Prostate gland (tissue), 2 donors: Measurements from ENCODE around the gene CCDC136. TPM values are rescaled to one million over a fixed set of nuclear protein-coding genes. Genes with fewer than 3 reads are reported as not detected.
A peak's percentile ranks its signal among the peaks of the same experiment; 100 is the strongest.

Experiments
- DNase-seq: peaks from one replicate; pipeline ENCODE4 v3.0.0-alpha.2; 2019; ENCODE audit warnings: low spot score
- H3K27ac ChIP-seq, 2 donors: fragments of 200-600 bp; sonication (generic); 2 replicates each; pipeline ENCODE4 v1.5.1; 2017 to 2019
- H3K27me3 ChIP-seq: fragments of 200-600 bp; sonication (generic); replicated peaks from 2 replicates; pipeline ENCODE4 v1.5.1; 2019; ENCODE audit not compliant: insufficient read depth
- H3K36me3 ChIP-seq, 2 donors: fragments of 200-600 bp; sonication (generic); 1 replicate in 1 of 2; 2 replicates in 1 of 2; pipeline versions ENCODE4 v1.5.1 to v1.8.1; 2017 to 2019
- H3K4me1 ChIP-seq: fragments of 200-600 bp; sonication (generic); replicated peaks from 2 replicates; pipeline ENCODE4 v1.5.1; 2019
- H3K4me3 ChIP-seq, 2 donors: fragments of 200-600 bp; sonication (generic); 2 replicates each; pipeline ENCODE4 v1.5.1; 2017 to 2019
- H3K9me3 ChIP-seq: fragments of 200-600 bp; sonication (generic); 2 replicates; pipeline ENCODE4 v1.5.1; 2017
- POLR2A ChIP-seq: fragments of 450-650 bp; IDR thresholded peaks from one replicate; pipeline ENCODE4 v1.6.1; 2016; ENCODE audit warnings: antibody characterized with exemption, mild to moderate bottlenecking
- POLR2AphosphoS5 ChIP-seq: sonication (generic); formaldehyde crosslinking; IDR thresholded peaks from one replicate; pipeline ENCODE4 v1.6.1; 2017; ENCODE audit warnings: antibody characterized with exemption
- WGBS: methylation state at CpG from one replicate; pipeline ENCODE4 v1.1.5; 2018; 5-methylcytosine and 5-hydroxymethylcytosine counted together
- intact Hi-C: fragments of 100-400 bp; cut with DNase I; formaldehyde crosslinking; loops from one replicate; pipeline ENCODE4 v1.14.2; 2022
- total RNA-seq, 2 donors: library from RNA; depleted of rRNA; stranded (reverse); fragments of >200 nt; gene quantifications; one replicate each; pipeline ENCODE4 v1.1.0, GENCODE V29; 2016
- TF ChIP-seq, protein P1 (sequence below), 4 experiments: fragments of 200-600 bp in 2 of 4; fragments of 450-650 bp in 2 of 4; sonication (generic) in 2 of 4; IDR thresholded peaks; 1 replicate in 3 of 4; 2 replicates in 1 of 4; pipeline ENCODE4 v1.5.1; 2016 to 2019; ENCODE audit warnings: antibody characterized with exemption in 4 of 4, mild to moderate bottlenecking in 2 of 4, moderate library complexity in 2 of 4

The CCDC136 gene
- total RNA-seq, 2 donors from 2014 or later, result 11.7 to 61.2 TPM

GRCh38 chr7:128815289-128815942 lies 23.6 kb downstream of the CCDC136 start:
- intact Hi-C loops, result no loop called here
- no peak overlapping the region for H3K27ac ChIP-seq
- 88% methylated on average over 7 of the region's 7 CpGs for WGBS
- TF ChIP-seq POLR2AphosphoS5, result no peak
- TF ChIP-seq, protein P1, sequence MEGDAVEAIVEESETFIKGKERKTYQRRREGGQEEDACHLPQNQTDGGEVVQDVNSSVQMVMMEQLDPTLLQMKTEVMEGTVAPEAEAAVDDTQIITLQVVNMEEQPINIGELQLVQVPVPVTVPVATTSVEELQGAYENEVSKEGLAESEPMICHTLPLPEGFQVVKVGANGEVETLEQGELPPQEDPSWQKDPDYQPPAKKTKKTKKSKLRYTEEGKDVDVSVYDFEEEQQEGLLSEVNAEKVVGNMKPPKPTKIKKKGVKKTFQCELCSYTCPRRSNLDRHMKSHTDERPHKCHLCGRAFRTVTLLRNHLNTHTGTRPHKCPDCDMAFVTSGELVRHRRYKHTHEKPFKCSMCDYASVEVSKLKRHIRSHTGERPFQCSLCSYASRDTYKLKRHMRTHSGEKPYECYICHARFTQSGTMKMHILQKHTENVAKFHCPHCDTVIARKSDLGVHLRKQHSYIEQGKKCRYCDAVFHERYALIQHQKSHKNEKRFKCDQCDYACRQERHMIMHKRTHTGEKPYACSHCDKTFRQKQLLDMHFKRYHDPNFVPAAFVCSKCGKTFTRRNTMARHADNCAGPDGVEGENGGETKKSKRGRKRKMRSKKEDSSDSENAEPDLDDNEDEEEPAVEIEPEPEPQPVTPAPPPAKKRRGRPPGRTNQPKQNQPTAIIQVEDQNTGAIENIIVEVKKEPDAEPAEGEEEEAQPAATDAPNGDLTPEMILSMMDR (IDR thresholded peaks at IDR 0.05), result no peak
- TF ChIP-seq POLR2A, result no peak
- DNase-seq, result no peak
- no peak overlapping the region for H3K4me3 ChIP-seq
- no peaks in the 10 kb centered on the region for H3K9me3 ChIP-seq
- H3K36me3 ChIP-seq, result no peaks in the 10 kb centered on the region
- H3K27me3 ChIP-seq, result no peaks in the 10 kb centered on the region
- H3K4me1 ChIP-seq, result no peaks in the 10 kb centered on the region

GRCh38 chr7:128818694-128819093 lies 26.9 kb downstream of the CCDC136 start:
- no peak for DNase-seq
- no peak overlapping the region for H3K27ac ChIP-seq
- TF ChIP-seq POLR2A, result no peak
- TF ChIP-seq, protein P1 (IDR thresholded peaks at IDR 0.05), result no peak
- no peak for TF ChIP-seq POLR2AphosphoS5
- H3K4me1 ChIP-seq, result no peaks in the 10 kb centered on the region
- H3K36me3 ChIP-seq, result no peaks in the 10 kb centered on the region
- H3K9me3 ChIP-seq, result no peaks in the 10 kb centered on the region
- no peaks in the 10 kb centered on the region for H3K27me3 ChIP-seq
- 72% methylated on average over 3 of the region's 3 CpGs for WGBS
- no peak overlapping the region for H3K4me3 ChIP-seq
- intact Hi-C loops, result no loop called here

DNA sequence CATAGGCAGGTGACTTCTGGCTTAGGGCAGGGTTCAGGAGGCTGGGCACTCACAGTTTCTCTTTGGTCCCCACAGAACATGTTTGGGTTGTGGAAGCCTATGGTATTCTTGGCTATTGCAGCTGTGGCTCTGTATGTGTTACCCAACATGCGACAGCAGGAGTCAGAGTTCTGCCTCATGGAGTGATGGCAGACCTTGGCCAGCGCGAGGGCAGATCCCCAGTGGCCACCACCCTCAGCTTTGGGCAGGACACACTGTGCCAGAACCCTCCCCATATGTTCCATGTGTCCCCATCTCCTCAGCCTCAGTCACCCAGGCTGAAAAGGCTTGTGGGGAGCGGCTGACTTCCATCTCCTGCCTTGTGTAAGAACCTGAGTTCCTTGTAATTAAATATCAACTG lies 30.0 kb downstream of the CCDC136 start:
- no peaks in the 10 kb centered on the region for H3K4me1 ChIP-seq
- intact Hi-C loops, result no loop called here
- DNase-seq, result no peak
- H3K27ac ChIP-seq, result no peak overlapping the region
- WGBS, result 95% methylated on average over 4 of the region's 4 CpGs
- no peaks in the 10 kb centered on the region for H3K36me3 ChIP-seq
- H3K4me3 ChIP-seq, result no peak overlapping the region
- no peaks in the 10 kb centered on the region for H3K9me3 ChIP-seq
- TF ChIP-seq POLR2A (no peak), POLR2AphosphoS5 (no peak)
- TF ChIP-seq, protein P1 (IDR thresholded peaks at IDR 0.05), result no peak
- H3K27me3 ChIP-seq, result no peaks in the 10 kb centered on the region

GRCh38 chr7:128826512-128826911 lies 34.7 kb downstream of the CCDC136 start:
- H3K27ac ChIP-seq, result peak overlapping the region; percentile 38 to 62
- no peak overlapping the region for H3K4me3 ChIP-seq
- intact Hi-C loops, result loop anchor here (5.0 kb wide), 1 partner anchor 34 kb away; the partner anchor contains the start of gene CCDC136
- no peak for DNase-seq
- no peaks in the 10 kb centered on the region for H3K4me1 ChIP-seq
- WGBS, result 76% methylated on average over 4 of the region's 4 CpGs
- H3K36me3 ChIP-seq, result no peaks in the 10 kb centered on the region
- TF ChIP-seq, protein P1 (IDR thresholded peaks at IDR 0.05), result no peak
- TF ChIP-seq POLR2A (no peak), POLR2AphosphoS5 (no peak)
- H3K27me3 ChIP-seq, result no peaks in the 10 kb centered on the region
- H3K9me3 ChIP-seq, result no peaks in the 10 kb centered on the region

- WGBS, result 73% methylated on average over 1 of the region's 1 CpG
- H3K9me3 ChIP-seq, result no peaks in the 10 kb centered on the region
- no peak for TF ChIP-seq POLR2AphosphoS5
- TF ChIP-seq, protein P1 (IDR thresholded peaks at IDR 0.05), result no peak
- TF ChIP-seq POLR2A, result no peak
- H3K27ac ChIP-seq, result peak overlapping the region; percentile 38 to 62
- no peaks in the 10 kb centered on the region for H3K4me1 ChIP-seq
- DNase-seq, result no peak
- intact Hi-C loops, result loop anchor here (5.0 kb wide), 1 partner anchor 35 kb away; the partner anchor contains the start of gene CCDC136
- H3K27me3 ChIP-seq, result no peaks in the 10 kb centered on the region
- no peaks in the 10 kb centered on the region for H3K36me3 ChIP-seq
- H3K4me3 ChIP-seq, result no peak overlapping the region
These were observed 35.1 kb downstream of the CCDC136 start for GRCh38 chr7:128826916-128827247.
